ENCODE data around the gene ADD3.

ADD3 gene

DNA sequence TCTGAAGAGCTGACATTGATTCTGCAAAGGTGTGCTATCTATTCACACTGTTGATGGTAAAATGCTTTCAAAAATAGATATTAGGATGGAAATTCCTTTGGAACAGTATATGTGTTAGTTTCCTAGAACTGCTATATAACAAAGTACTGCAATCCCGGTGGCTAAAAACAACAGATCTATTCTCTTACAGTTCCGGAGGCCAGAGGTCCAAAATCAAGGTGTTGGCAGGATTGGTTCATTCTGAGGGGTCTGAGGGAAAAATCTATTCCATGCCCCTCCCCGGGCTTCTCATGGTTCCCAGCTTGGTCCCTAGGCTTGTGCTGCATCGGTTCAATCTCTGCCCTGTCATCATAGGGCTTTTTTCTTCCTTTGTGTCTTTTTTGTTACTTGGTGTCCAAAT is 79.9 kb downstream of the ADD3 start:
- H3K27ac ChIP-seq = no peak overlapping the region
- TF ChIP-seq, protein P1, sequence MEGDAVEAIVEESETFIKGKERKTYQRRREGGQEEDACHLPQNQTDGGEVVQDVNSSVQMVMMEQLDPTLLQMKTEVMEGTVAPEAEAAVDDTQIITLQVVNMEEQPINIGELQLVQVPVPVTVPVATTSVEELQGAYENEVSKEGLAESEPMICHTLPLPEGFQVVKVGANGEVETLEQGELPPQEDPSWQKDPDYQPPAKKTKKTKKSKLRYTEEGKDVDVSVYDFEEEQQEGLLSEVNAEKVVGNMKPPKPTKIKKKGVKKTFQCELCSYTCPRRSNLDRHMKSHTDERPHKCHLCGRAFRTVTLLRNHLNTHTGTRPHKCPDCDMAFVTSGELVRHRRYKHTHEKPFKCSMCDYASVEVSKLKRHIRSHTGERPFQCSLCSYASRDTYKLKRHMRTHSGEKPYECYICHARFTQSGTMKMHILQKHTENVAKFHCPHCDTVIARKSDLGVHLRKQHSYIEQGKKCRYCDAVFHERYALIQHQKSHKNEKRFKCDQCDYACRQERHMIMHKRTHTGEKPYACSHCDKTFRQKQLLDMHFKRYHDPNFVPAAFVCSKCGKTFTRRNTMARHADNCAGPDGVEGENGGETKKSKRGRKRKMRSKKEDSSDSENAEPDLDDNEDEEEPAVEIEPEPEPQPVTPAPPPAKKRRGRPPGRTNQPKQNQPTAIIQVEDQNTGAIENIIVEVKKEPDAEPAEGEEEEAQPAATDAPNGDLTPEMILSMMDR (IDR thresholded peaks at IDR 0.05; ENCODE audit: low read depth, low read length) = no peak
- no peaks in the 10 kb centered on the region for H3K9me3 ChIP-seq (ENCODE audit: severe bottlenecking)
- H3K4me3 ChIP-seq (ENCODE audit: low read depth, low read length) = no peak overlapping the region
- H3K27me3 ChIP-seq (ENCODE audit: insufficient read depth, low read depth, severe bottlenecking) = no peaks in the 10 kb centered on the region
- DNase-seq = no peak
- H3K36me3 ChIP-seq = no peaks in the 10 kb centered on the region; the same call in 1 of the 2 replicates

DNA sequence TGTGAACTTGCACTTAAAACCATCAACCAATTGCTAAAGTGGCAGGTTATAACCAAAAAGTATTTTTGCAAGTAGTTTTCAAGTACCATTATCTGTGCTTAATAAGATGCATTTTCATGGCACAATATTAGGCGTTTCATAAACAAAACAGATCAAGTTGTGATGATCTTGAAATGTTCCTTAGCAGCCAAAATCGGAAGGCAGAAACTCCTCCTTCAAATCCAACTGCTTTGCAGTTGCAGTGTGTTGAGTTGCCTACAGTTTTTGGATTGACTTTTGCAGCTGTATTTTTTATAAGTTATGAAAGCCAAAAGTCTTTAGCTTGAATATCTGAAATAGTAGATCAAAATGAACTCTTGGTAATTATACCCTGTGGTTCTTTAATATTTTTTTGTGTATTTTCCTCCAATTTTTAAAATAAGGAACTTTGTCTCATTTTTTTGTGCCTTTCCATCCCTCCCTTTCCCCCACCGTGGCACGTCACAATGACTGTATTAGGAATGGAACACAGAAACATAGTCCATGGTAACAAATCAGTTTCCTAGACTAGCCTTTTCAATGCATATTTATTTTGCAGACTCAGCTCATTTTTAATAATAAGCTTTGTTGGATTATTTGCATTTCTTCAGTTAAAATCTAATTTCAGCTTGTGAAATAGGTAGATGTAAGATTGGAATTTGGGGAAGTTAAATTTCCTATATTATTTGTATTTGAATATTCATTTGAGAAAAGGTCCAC is 80.8 kb downstream of the ADD3 start:
- DNase-seq = no peak

DNA sequence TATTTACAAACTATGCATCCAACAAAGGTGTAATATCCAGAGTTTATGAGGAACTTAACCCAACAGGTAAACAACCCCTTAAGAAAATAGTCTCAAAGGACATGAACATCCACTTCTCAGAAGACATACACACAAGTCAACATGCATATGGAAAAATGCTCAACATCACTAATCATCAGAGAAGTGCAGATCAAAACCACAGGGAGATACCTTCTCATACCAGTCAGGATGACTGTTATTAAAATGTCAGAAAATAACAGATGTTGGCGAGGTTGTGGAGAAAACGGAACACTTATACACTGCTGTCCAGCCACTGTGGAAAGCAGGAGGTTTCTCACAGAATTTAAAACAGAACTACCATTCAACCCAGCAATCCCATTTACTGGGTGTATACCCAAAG is 84.0 kb downstream of the ADD3 start:
- DNase-seq = no peak
- H3K27me3 ChIP-seq (ENCODE audit: insufficient read depth, low read depth, severe bottlenecking) = no peaks in the 10 kb centered on the region
- H3K4me3 ChIP-seq (ENCODE audit: low read depth, low read length) = no peak overlapping the region
- H3K36me3 ChIP-seq = no peaks in the 10 kb centered on the region; the same call in 1 of the 2 replicates
- H3K9me3 ChIP-seq (ENCODE audit: severe bottlenecking) = no peaks in the 10 kb centered on the region
- TF ChIP-seq, protein P1 (IDR thresholded peaks at IDR 0.05; ENCODE audit: low read depth, low read length) = no peak
- no peak overlapping the region for H3K27ac ChIP-seq

More for the DNA sequence above, 80.8 kb downstream of the ADD3 start:
- Histone ChIP-seq H3K27ac (no peak overlapping the region), H3K36me3 (no peaks in the 10 kb centered on the region; the same call in 1 of the 2 replicates), H3K9me3 (ENCODE audit: severe bottlenecking) (no peaks in the 10 kb centered on the region), H3K4me3 (ENCODE audit: low read depth, low read length) (no peak overlapping the region), H3K27me3 (ENCODE audit: insufficient read depth, low read depth, severe bottlenecking) (no peaks in the 10 kb centered on the region)
- TF ChIP-seq, protein P1 (IDR thresholded peaks at IDR 0.05; ENCODE audit: low read depth, low read length) = no peak

DNA sequence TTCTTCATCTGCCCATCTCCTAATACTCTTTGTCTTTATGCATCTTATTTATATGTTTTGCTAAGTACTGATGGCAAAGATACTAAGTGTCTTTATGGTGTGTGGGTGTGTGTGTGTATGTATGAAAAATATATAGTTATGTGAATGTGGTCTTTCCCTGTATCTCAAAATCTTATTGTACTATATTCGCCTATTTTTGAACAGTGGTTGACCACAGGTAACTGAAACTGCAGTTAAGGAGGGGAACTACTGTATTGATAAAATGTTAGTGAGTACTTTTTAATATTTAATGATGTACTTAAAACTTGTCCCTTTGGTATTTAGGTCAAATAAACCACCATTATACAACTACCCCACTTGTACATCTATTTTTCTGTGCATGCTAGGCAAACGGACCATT is 85.9 kb downstream of the ADD3 start:
- TF ChIP-seq, protein P1 (IDR thresholded peaks at IDR 0.05; ENCODE audit: low read depth, low read length) = no peak
- Histone ChIP-seq H3K4me3 (ENCODE audit: low read depth, low read length) (no peak overlapping the region), H3K27ac (no peak overlapping the region), H3K27me3 (ENCODE audit: insufficient read depth, low read depth, severe bottlenecking) (no peaks in the 10 kb centered on the region), H3K36me3 (no peaks in the 10 kb centered on the region; the same call in 1 of the 2 replicates), H3K9me3 (ENCODE audit: severe bottlenecking) (no peaks in the 10 kb centered on the region)
- DNase-seq = no peak

DNA sequence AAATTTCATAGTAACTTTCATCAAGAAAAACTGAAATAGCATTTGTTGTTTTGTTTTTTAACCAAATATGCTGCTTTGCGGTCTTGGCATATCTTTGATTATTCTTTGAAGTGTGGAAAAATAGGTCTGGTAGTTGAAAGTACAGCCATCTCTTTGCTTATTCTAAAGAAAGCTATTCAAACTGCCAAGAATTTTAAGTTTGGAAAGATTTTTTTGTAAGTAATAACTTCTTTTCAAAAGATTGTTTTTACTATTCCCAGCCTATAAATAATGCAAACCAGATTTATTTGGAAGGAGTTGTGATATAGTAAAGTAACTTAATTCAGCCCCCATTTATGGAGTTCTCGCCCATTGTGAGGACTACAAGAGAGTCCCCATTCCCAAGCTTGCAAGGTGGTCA is 87.0 kb downstream of the ADD3 start:
- no peak for DNase-seq
- Histone ChIP-seq H3K27ac (no peak overlapping the region), H3K36me3 (no peaks in the 10 kb centered on the region; the same call in 1 of the 2 replicates), H3K4me3 (ENCODE audit: low read depth, low read length) (no peak overlapping the region), H3K27me3 (ENCODE audit: insufficient read depth, low read depth, severe bottlenecking) (no peaks in the 10 kb centered on the region), H3K9me3 (ENCODE audit: severe bottlenecking) (no peaks in the 10 kb centered on the region)
- TF ChIP-seq, protein P1 (IDR thresholded peaks at IDR 0.05; ENCODE audit: low read depth, low read length) = no peak
